ENCODE measurements around the gene SMARCE1.

The SMARCE1 gene

GRCh38 chr17:40651939-40652338 lies 4.3 kb upstream of the SMARCE1 start:
- Histone ChIP-seq H3K4me2 (ENCODE audit: low read depth, low read length) (no peak overlapping the region), H3K9me2 (replicated peaks; ENCODE audit: insufficient read depth, low read length) (no peaks in the 10 kb centered on the region), H4K20me1 (ENCODE audit: insufficient read depth, low read length) (no peaks in the 10 kb centered on the region), H3K27me3 (replicated peaks; ENCODE audit: insufficient read depth, low read length) (no peaks in the 10 kb centered on the region), H3K4me3 (ENCODE audit: low read length) (no peak overlapping the region), H3K36me3 (replicated peaks; ENCODE audit: insufficient read depth, low read length) (no peaks in the 10 kb centered on the region), H3K9ac (ENCODE audit: low read length) (no peak overlapping the region), H3K79me2 (ENCODE audit: low read length) (peaks cover 15% of the 10 kb centered on the region), H3K9me3 (replicated peaks; ENCODE audit: insufficient read depth, low read length) (no peaks in the 10 kb centered on the region), H3K27ac (ENCODE audit: low read length) (no peak overlapping the region), H2AFZ (ENCODE audit: low read length) (no peak overlapping the region), H3F3A (ENCODE audit: insufficient read depth, low read length) (peaks cover 9% of the 10 kb centered on the region; the same call in 1 of the 2 replicates), H3K4me1 (ENCODE audit: low read length) (0 out of 2 replicates have a peak, but pooled peaks cover 5% of the 10 kb centered on the region)
- TF ChIP-seq CTCF (IDR thresholded peaks at IDR 0.05; ENCODE audit: low read length) (no peak), EZH2 (optimal IDR thresholded peaks at IDR 0.05; ENCODE audit: low read depth, low read length) (no peak), EZH2phosphoT487 (IDR thresholded peaks at IDR 0.05; ENCODE audit: low read length) (no peak)
- DNase-seq = no peak

GRCh38 chr17:40648384-40648968 lies 858 bp upstream of the SMARCE1 start:
- Histone ChIP-seq H3K9me2 (replicated peaks; ENCODE audit: insufficient read depth, low read length) (no peaks in the 10 kb centered on the region), H2AFZ (ENCODE audit: low read length) (peak overlapping the region; percentile 79), H3K9ac (ENCODE audit: low read length) (peak overlapping the region; percentile 97), H3K27ac (ENCODE audit: low read length) (peak overlapping the region; percentile 93), H3K4me1 (ENCODE audit: low read length) (peaks cover 25% of the 10 kb centered on the region), H3K36me3 (replicated peaks; ENCODE audit: insufficient read depth, low read length) (peaks cover 3% of the 10 kb centered on the region; the same call in 1 of the 2 replicates), H4K20me1 (ENCODE audit: insufficient read depth, low read length) (no peaks in the 10 kb centered on the region), H3F3A (ENCODE audit: insufficient read depth, low read length) (peaks cover 9% of the 10 kb centered on the region; the same call in 1 of the 2 replicates), H3K4me3 (ENCODE audit: low read length) (peak overlapping the region; percentile 95), H3K79me2 (ENCODE audit: low read length) (peaks cover 49% of the 10 kb centered on the region), H3K27me3 (replicated peaks; ENCODE audit: insufficient read depth, low read length) (no peaks in the 10 kb centered on the region), H3K9me3 (replicated peaks; ENCODE audit: insufficient read depth, low read length) (no peaks in the 10 kb centered on the region), H3K4me2 (ENCODE audit: low read depth, low read length) (peak overlapping the region; percentile 94)
- no peak for DNase-seq
- no peak for TF ChIP-seq EZH2 (optimal IDR thresholded peaks at IDR 0.05; ENCODE audit: low read depth, low read length)
- no peak for TF ChIP-seq CTCF (IDR thresholded peaks at IDR 0.05; ENCODE audit: low read length)
- TF ChIP-seq EZH2phosphoT487 (IDR thresholded peaks at IDR 0.05; ENCODE audit: low read length) = no peak

GRCh38 chr17:40646791-40647623 lies 611 bp downstream of the SMARCE1 start:
- Histone ChIP-seq H3K9me2 (replicated peaks; ENCODE audit: insufficient read depth, low read length) (no peaks in the 10 kb centered on the region), H3K4me1 (ENCODE audit: low read length) (peaks cover 25% of the 10 kb centered on the region), H3K9me3 (replicated peaks; ENCODE audit: insufficient read depth, low read length) (no peaks in the 10 kb centered on the region), H3K27ac (ENCODE audit: low read length) (peak overlapping the region; percentile 93), H3K36me3 (replicated peaks; ENCODE audit: insufficient read depth, low read length) (peaks cover 3% of the 10 kb centered on the region; the same call in 1 of the 2 replicates), H3K79me2 (ENCODE audit: low read length) (peaks cover 64% of the 10 kb centered on the region), H3F3A (ENCODE audit: insufficient read depth, low read length) (peaks cover 9% of the 10 kb centered on the region; the same call in 1 of the 2 replicates), H3K4me2 (ENCODE audit: low read depth, low read length) (peak overlapping the region; percentile 94), H3K27me3 (replicated peaks; ENCODE audit: insufficient read depth, low read length) (no peaks in the 10 kb centered on the region), H3K4me3 (ENCODE audit: low read length) (peak overlapping the region; percentile 95), H4K20me1 (ENCODE audit: insufficient read depth, low read length) (no peaks in the 10 kb centered on the region), H3K9ac (ENCODE audit: low read length) (peak overlapping the region; percentile 97), H2AFZ (ENCODE audit: low read length) (peak overlapping the region; percentile 79)
- TF ChIP-seq CTCF (IDR thresholded peaks at IDR 0.05; ENCODE audit: low read length) = no peak
- TF ChIP-seq EZH2phosphoT487 (IDR thresholded peaks at IDR 0.05; ENCODE audit: low read length) = no peak
- no peak for TF ChIP-seq EZH2 (optimal IDR thresholded peaks at IDR 0.05; ENCODE audit: low read depth, low read length)
- DNase-seq = peak; percentile 51

All from MM.1S (cell line).